ENCODE measurements around the gene CELF4.

- TF ChIP-seq POLR2A (IDR thresholded peaks at IDR 0.05; ENCODE audit: low read depth, low read length) = no peak
- no peak for TF ChIP-seq POLR2AphosphoS5 (IDR thresholded peaks at IDR 0.05; ENCODE audit: low read depth, low read length)
- no peak for TF ChIP-seq TAF1 (IDR thresholded peaks at IDR 0.05; ENCODE audit: low read depth, low read length)
- no peak for TF ChIP-seq SPI1 (IDR thresholded peaks at IDR 0.05; ENCODE audit: low read depth, low read length)
- no peak for TF ChIP-seq PAX5 (IDR thresholded peaks at IDR 0.05; ENCODE audit: insufficient read depth, low read length, severe bottlenecking)
- no peak for TF ChIP-seq POU2F2 (IDR thresholded peaks at IDR 0.05; ENCODE audit: low read depth, low read length)
These were observed 43.3 kb upstream of the CELF4 start for GRCh38 chr18:37608876-37609275.

Measured in GM12891 (cell line).